Stomach (tissue), 9 donors: Measurements from ENCODE around the gene RAD51AP1. TPM values are rescaled to one million over a fixed set of nuclear protein-coding genes. Genes with fewer than 3 reads are reported as not detected.

Experiments used
- DNase-seq, 2 donors: peaks; one replicate each; pipeline versions ENCODE4 v3.0.0 to v3.0.0-alpha.2; 2013 to 2019
- H3K27ac ChIP-seq, 5 donors: fragments of 200-600 bp in 4 of 5; sonication (generic) in 4 of 5; one replicate each; pipeline ENCODE4 v1.5.1; 2013 to 2019; ENCODE audit warnings: mild to moderate bottlenecking in 1 of 5, moderate library complexity in 1 of 5
- H3K27me3 ChIP-seq, 3 donors: fragments of 200-600 bp; sonication (generic); one replicate each; pipeline ENCODE4 v1.5.1; 2017 to 2019; ENCODE audit warnings: mixed run types in 1 of 3
- H3K36me3 ChIP-seq, 4 donors: fragments of 200-600 bp; sonication (generic); 1 replicate in 3 of 4; 2 replicates in 1 of 4; pipeline ENCODE4 v1.5.1; 2016 to 2019
- H3K4me1 ChIP-seq, 4 donors: fragments of 200-600 bp; sonication (generic); one replicate each; pipeline ENCODE4 v1.5.1; 2016 to 2019
- H3K4me3 ChIP-seq, 4 donors: fragments of 200-600 bp; sonication (generic) in 3 of 4; one replicate each; pipeline ENCODE4 v1.5.1; 2016 to 2019; ENCODE audit warnings: mild to moderate bottlenecking in 1 of 4
- H3K9me3 ChIP-seq, 4 donors: fragments of 200-600 bp; sonication (generic); one replicate each; pipeline ENCODE4 v1.5.1; 2016 to 2019
- EP300 ChIP-seq: sonication (generic); formaldehyde crosslinking; IDR thresholded peaks from one replicate; pipeline ENCODE4 v1.6.1; 2017; ENCODE audit warnings: antibody characterized with exemption
- POLR2A ChIP-seq, 4 donors: fragments of 450-650 bp; IDR thresholded peaks; one replicate each; pipeline ENCODE4 v1.6.1; 2016; ENCODE audit warnings: antibody characterized with exemption in 4 of 4, control low read depth in 2 of 4, mild to moderate bottlenecking in 1 of 4, moderate library complexity in 1 of 4
- POLR2AphosphoS5 ChIP-seq, 3 donors: sonication (generic); formaldehyde crosslinking; IDR thresholded peaks; one replicate each; pipeline ENCODE4 v1.6.1; 2016; ENCODE audit warnings: antibody characterized with exemption in 3 of 3
- WGBS, 5 donors: extraction: QIAGEN DNeasy Blood & Tissue Kit in 3 of 5; methylation state at CpG; one replicate each; pipeline versions ENCODE4 v1.1.5 to v1.1.7; 2013 to 2018; 5-methylcytosine and 5-hydroxymethylcytosine counted together
- intact Hi-C: fragments of 100-400 bp; cut with DNase I; formaldehyde crosslinking; loops from one replicate; pipeline ENCODE4 v1.15.1; 2023; ENCODE audit warnings: low total_unique reads
- polyA plus RNA-seq, 3 donors: library from polyadenylated mRNA; stranded (reverse); fragments of 200-250 nt; gene quantifications; one replicate each; pipeline ENCODE4 v1.2.3, GENCODE V29; 2013
- total RNA-seq, 5 donors: library from RNA; depleted of rRNA; stranded (reverse); fragments of >200 nt; gene quantifications; one replicate each; pipeline versions ENCODE4 v1.1.0 to v1.2.3, GENCODE V29; 2014 to 2016
- TF ChIP-seq, protein P1 (sequence below), 7 experiments: fragments of 450-650 bp in 4 of 7; fragments of 200-600 bp in 3 of 7; sonication (generic) in 3 of 7; IDR thresholded peaks; one replicate each; pipeline ENCODE4 v1.5.1; 2016 to 2019; ENCODE audit warnings: antibody characterized with exemption in 7 of 7, control low read depth in 2 of 7, mild to moderate bottlenecking in 1 of 7
- donor health status: healthy with polysubstance abuse.
- donor health status: Bipolar disorder and iron deficiency.
- donor health status: healthy.

RAD51AP1 gene
- total and polyA plus RNA-seq, 8 donors: 2.5 to 20.2 (median 5.0) TPM; not detected in 1

DNA sequence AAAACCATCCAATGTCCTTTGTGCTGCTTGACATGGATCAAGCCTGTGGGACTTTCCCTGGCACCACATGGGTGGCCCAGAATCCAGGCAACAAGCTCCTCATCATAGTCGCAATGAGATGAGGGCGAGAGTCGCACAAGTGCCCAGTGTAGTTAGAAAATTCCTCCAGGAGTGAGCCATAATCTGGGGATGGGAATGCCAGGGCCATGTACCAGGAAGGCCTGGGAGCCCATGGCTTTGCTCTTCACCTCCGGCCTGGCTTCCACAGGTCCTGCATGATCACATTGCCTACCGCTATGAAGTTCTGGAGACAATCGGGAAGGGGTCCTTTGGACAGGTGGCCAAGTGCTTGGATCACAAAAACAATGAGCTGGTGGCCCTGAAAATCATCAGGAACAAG, 57.2 kb downstream of the RAD51AP1 start:
- 89 to 98% (median 95%) methylated on average over 6 of the region's 6 CpGs for WGBS, 5 donors
- H3K36me3 ChIP-seq: no peaks in the 10 kb centered on the region
- no peak for TF ChIP-seq POLR2AphosphoS5 (IDR thresholded peaks at IDR 0.05)

GRCh38 chr12:4603421-4603820, 64.7 kb downstream of the RAD51AP1 start:
- intact Hi-C loops: no loop called here
- WGBS, 5 donors: 62 to 69% (median 66%) methylated on average over 7 of the region's 7 CpGs
- Histone ChIP-seq H3K27me3 (no peaks in the 10 kb centered on the region), H3K4me1 (peaks cover 0 to 25% (median 20%) of the 10 kb centered on the region in 4 donors), H3K4me3 (no peak overlapping the region), H3K36me3 (peaks cover 0 to 14% (median 6%) of the 10 kb centered on the region in 4 donors), H3K9me3 (no peaks in the 10 kb centered on the region), H3K27ac (no peak overlapping the region)
- TF ChIP-seq POLR2AphosphoS5 (IDR thresholded peaks at IDR 0.05) (no peak), POLR2A (IDR thresholded peaks at IDR 0.05) (no peak), EP300 (no peak)
- TF ChIP-seq, protein P1, sequence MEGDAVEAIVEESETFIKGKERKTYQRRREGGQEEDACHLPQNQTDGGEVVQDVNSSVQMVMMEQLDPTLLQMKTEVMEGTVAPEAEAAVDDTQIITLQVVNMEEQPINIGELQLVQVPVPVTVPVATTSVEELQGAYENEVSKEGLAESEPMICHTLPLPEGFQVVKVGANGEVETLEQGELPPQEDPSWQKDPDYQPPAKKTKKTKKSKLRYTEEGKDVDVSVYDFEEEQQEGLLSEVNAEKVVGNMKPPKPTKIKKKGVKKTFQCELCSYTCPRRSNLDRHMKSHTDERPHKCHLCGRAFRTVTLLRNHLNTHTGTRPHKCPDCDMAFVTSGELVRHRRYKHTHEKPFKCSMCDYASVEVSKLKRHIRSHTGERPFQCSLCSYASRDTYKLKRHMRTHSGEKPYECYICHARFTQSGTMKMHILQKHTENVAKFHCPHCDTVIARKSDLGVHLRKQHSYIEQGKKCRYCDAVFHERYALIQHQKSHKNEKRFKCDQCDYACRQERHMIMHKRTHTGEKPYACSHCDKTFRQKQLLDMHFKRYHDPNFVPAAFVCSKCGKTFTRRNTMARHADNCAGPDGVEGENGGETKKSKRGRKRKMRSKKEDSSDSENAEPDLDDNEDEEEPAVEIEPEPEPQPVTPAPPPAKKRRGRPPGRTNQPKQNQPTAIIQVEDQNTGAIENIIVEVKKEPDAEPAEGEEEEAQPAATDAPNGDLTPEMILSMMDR (IDR thresholded peaks at IDR 0.05): no peak
- DNase-seq: no peak

More for the DNA sequence above, 57.2 kb downstream of the RAD51AP1 start:
- Histone ChIP-seq H3K4me3 (no peak overlapping the region), H3K27me3 (no peaks in the 10 kb centered on the region), H3K4me1 (peaks cover 0 to 5% (median 0%) of the 10 kb centered on the region in 4 donors), H3K9me3 (no peaks in the 10 kb centered on the region), H3K27ac (no peak overlapping the region)
- DNase-seq: no peak
- intact Hi-C loops: no loop called here

GRCh38 chr12:4603946-4604345, 65.3 kb downstream of the RAD51AP1 start:
- no peak overlapping the region for H3K4me3 ChIP-seq
- intact Hi-C loops: no loop called here

GRCh38 chr12:4604684-4605193, 66.0 kb downstream of the RAD51AP1 start:
- H3K36me3 ChIP-seq: peaks cover 0 to 27% (median 7%) of the 10 kb centered on the region in 4 donors
- intact Hi-C loops: no loop called here
- WGBS, 5 donors: 0 to 2% (median 1%) methylated on average over 24 to 25 of the region's 25 CpGs

More at GRCh38 chr12:4603946-4604345, 65.3 kb downstream of the RAD51AP1 start:
- no peak for TF ChIP-seq POLR2A (IDR thresholded peaks at IDR 0.05)
- no peak for TF ChIP-seq POLR2AphosphoS5 (IDR thresholded peaks at IDR 0.05)
- TF ChIP-seq, protein P1 (IDR thresholded peaks at IDR 0.05): no peak
- TF ChIP-seq EP300: no peak
- WGBS, 5 donors: 6 to 18% (median 10%) methylated on average over 1 of the region's 1 CpG
- Histone ChIP-seq H3K27ac (no peak overlapping the region), H3K4me1 (peaks cover 0 to 25% (median 20%) of the 10 kb centered on the region in 4 donors), H3K9me3 (no peaks in the 10 kb centered on the region), H3K27me3 (no peaks in the 10 kb centered on the region), H3K36me3 (peaks cover 0 to 20% (median 7%) of the 10 kb centered on the region in 4 donors)
- DNase-seq: no peak

More at GRCh38 chr12:4604684-4605193, 66.0 kb downstream of the RAD51AP1 start:
- H3K27me3 ChIP-seq: no peaks in the 10 kb centered on the region
- TF ChIP-seq, protein P1 (IDR thresholded peaks at IDR 0.05): peak in 5 of 7 experiments; percentile 88 to 99 (median 97)
- TF ChIP-seq POLR2AphosphoS5 (IDR thresholded peaks at IDR 0.05) (peak; percentile 52 to 78 (median 62)), POLR2A (IDR thresholded peaks at IDR 0.05) (no peak)
- H3K4me1 ChIP-seq: peaks cover 0 to 25% (median 20%) of the 10 kb centered on the region in 4 donors
- peak; percentile 84 to 94 for DNase-seq
- H3K4me3 ChIP-seq: peak overlapping the region; percentile 68 to 84 (median 76)
- peak overlapping the region in 4 of 5 donors; percentile 69 to 85 (median 77) for H3K27ac ChIP-seq
- no peaks in the 10 kb centered on the region for H3K9me3 ChIP-seq
